Cardiac fibroblast (primary cell): ENCODE measurements around the gene ZNF526.

Experiments
- DNase-seq, 2 donors: peaks; one replicate each; pipeline versions ENCODE4 v3.0.0 to v3.0.0-alpha.2; 2010; ENCODE audit warnings: low read depth in 2 of 2
- H3K4me3 ChIP-seq, 2 donors: replicated peaks in 1 of 2; 1 replicate in 1 of 2; 2 replicates in 1 of 2; pipeline ENCODE4 v1.5.1; 2011; ENCODE audit warnings: low read depth in 2 of 2, low read length in 2 of 2, mild to moderate bottlenecking in 2 of 2, moderate library complexity in 1 of 2
- TF ChIP-seq, protein P1 (sequence below): IDR thresholded peaks from one replicate; pipeline ENCODE4 v1.5.1; 2011; ENCODE audit warnings: low read depth, mild to moderate bottlenecking, low read length, inconsistent platforms

The ZNF526 gene

DNA sequence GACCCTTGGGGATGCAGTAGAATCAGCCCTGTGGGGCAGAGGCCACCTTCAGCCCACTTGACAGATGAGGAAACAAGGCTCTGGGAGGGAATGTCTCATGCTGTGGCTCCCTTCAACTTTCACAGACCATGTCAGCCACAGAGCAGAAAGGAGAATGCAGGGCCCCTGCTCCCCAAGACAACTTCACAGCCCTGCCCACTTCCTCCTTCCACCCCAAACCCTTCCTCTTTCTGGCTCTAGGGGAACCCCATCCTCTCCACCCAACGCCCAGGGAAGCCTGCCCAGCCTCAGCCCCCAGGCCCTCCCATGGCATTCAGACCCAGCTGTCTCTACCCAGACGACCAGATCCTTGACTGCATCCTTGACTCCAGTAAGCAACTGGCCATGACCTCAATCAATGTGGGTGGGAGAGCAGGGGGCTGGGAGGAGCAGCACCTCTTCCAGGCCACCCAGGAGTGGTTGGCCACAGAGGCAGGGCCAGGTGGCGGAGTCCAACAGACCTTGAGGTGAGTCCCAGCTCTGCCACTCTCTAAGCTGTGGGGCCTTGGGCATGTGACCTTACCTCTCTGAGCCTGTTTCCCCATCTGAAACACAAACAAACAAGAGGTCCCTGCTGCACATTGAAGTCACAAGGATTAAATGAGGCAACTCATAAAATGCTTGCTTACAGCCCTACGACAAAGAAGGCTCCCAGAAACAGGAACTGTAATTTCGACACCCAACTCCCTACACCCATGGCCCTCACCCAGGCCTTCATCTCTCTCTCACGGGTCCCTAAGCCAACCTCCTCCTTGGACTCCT is 18.4 kb upstream of the ZNF526 start:
- DNase-seq: no peak
- H3K4me3 ChIP-seq: no peak overlapping the region
- TF ChIP-seq, protein P1, sequence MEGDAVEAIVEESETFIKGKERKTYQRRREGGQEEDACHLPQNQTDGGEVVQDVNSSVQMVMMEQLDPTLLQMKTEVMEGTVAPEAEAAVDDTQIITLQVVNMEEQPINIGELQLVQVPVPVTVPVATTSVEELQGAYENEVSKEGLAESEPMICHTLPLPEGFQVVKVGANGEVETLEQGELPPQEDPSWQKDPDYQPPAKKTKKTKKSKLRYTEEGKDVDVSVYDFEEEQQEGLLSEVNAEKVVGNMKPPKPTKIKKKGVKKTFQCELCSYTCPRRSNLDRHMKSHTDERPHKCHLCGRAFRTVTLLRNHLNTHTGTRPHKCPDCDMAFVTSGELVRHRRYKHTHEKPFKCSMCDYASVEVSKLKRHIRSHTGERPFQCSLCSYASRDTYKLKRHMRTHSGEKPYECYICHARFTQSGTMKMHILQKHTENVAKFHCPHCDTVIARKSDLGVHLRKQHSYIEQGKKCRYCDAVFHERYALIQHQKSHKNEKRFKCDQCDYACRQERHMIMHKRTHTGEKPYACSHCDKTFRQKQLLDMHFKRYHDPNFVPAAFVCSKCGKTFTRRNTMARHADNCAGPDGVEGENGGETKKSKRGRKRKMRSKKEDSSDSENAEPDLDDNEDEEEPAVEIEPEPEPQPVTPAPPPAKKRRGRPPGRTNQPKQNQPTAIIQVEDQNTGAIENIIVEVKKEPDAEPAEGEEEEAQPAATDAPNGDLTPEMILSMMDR: no peak

DNA sequence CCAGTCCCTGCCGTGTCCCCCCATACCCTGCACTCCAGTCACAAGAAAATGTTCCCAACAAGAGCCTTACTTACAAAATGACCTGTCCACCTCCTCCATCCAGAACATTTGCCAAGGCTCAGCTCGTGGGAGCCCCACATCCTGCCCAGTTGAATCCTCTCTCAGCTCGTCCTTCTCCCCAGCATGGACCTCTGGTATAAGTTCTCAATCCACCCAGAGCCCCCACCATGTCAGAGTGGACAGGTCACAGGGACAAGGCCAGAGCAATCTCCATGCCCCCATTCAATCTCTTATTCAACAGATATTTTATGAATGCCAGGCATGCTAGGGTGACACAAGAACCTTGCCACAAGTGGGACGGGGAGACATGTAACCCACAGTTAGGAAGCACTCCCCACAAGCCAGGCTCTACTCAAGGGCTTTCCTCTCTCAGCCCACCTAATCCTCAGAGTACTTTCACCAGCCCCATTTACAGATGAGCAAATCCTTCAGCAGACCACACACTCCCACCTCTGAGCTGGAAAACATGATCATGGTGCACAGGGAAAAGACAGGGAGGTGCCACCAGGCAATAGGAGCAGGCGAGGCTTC is 17.7 kb upstream of the ZNF526 start:
- TF ChIP-seq, protein P1: no peak
- no peak for DNase-seq
- no peak overlapping the region for H3K4me3 ChIP-seq

DNA sequence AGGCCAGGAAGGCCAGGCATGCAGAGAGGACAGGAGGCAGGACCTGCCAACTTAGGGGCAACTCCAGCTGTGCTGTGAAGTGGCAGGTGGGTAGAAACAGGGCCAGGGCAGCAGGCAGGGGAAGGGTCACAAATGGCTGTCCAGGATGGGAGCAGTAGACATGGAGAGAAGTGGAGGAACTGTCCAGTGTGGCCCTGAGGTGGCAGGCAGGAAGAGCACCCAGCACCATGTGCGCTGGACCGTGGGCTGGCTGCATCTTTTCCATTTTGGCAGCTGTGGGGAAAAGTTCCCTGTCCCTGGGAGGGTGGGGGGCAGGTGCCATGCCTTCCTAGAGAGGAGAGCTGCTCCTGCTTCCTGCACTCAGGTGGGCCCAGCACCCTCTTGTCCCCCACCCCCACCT is 16.4 kb upstream of the ZNF526 start:
- DNase-seq: no peak
- no peak overlapping the region for H3K4me3 ChIP-seq

DNA sequence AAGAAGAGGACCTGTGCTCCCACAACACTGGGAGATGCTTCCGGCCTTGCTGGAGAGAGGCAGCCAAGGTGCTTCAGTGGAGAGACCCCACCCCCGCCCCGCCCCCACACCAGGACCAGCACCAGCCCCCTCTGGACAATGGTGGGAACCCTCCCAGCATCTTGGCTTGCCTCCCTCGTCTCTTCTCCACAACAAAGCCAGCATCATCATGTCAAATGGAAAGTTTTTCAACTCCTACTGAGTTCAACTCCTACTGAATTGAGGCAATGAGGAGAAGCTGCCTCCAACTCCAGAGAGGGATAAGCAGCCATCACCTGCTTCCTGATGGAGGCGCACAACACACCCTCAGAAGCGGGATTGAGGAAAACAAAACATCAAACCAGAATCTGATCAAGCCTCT is 15.4 kb upstream of the ZNF526 start:
- no peak overlapping the region for H3K4me3 ChIP-seq
- TF ChIP-seq, protein P1: no peak
- no peak for DNase-seq

More for the DNA sequence above, 16.4 kb upstream of the ZNF526 start:
- TF ChIP-seq, protein P1: no peak

DNA sequence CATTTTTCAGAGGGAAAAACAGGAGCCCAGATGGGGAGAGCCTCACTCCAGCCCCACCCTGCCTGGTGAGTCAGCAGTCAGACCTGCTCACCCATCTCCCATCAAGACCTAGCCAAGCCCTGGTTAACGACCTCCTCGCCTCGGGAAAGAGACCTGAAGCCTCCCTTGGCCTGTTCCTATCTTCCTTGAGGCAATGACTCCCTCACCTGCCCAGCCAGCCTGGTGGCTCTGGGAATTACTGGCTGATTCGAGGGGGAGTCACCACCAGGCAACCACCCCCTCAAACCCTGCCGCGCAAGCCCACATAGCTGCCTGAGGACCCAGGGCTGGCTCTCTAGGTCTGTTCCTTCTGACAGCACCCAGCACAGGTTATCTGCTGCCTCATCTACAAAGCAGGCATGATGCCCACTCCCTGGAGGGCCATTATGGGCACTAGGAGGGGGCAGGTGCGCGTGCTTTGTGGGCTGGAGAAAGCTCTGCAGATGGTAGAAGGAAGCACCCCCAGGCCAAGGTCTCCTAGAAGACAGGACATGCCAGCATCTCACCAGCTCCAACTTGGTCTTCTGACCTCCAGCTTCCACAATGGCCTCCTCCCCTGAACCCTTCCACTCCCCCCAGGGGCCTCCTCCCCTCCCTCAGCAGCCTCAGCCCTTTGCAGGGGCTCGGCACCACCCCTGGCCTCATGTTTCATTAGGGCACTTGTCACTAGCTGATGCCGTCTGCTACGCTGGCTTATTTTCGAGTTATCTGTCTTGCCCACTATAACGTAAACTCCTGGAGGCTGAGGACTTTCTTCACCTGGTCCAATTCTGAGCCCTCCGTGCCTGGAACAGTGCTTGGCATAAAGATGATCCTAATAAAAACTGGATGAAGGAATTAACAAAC is 13.0 kb upstream of the ZNF526 start:
- no peak overlapping the region for H3K4me3 ChIP-seq
- DNase-seq: peak in 1 of 2 donors; percentile 52
- TF ChIP-seq, protein P1: no peak

DNA sequence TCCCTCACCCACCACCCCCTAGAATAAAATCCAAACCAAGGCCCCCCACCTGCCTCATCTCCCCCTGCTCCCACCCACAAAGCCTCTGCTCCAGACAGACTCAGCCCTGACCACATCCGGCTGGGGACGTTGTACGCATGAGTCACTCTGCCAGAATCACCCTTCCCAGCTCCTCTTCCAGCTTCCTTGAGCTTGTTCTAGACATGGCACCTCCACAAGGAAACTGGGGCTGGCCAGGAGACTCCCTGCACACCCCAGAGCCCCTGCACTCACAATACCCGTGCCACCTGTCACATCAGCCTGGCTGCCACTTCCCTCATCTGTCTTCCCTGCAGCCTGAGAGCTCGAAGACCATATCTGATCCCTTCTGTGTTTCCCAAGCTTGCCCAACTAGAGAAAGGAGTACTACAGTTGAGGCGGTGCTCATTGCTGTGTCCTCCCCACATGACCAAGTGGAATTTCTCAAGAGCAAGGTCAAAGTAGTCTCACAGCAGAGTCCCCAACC is 12.3 kb upstream of the ZNF526 start:
- DNase-seq: peak; percentile 58 to 84
- H3K4me3 ChIP-seq: no peak overlapping the region
- TF ChIP-seq, protein P1: no peak
